Mucosa of rectum (tissue), 2 donors: Measurements from ENCODE around the gene CSNK2A2.

ENCODE experiments used
- H3K27ac ChIP-seq, 2 donors: one replicate each; pipeline ENCODE4 v1.7.0; 2013; ENCODE audit warnings: inconsistent platforms in 2 of 2, low read depth in 2 of 2, low read length in 2 of 2
- H3K27me3 ChIP-seq, 2 donors: one replicate each; pipeline ENCODE4 v1.7.0; 2013; ENCODE audit warnings: low read length in 2 of 2; ENCODE audit not compliant: control insufficient read depth in 2 of 2, insufficient read depth in 2 of 2
- H3K36me3 ChIP-seq, 2 donors: one replicate each; pipeline ENCODE4 v1.7.0; 2013; ENCODE audit warnings: low read length in 2 of 2; ENCODE audit not compliant: control insufficient read depth in 2 of 2, insufficient read depth in 2 of 2
- H3K4me1 ChIP-seq, 2 donors: one replicate each; pipeline ENCODE4 v1.7.0; 2013; ENCODE audit warnings: low read length in 2 of 2, mild to moderate bottlenecking in 1 of 2; ENCODE audit not compliant: control insufficient read depth in 2 of 2, insufficient read depth in 2 of 2
- H3K4me3 ChIP-seq, 2 donors: one replicate each; pipeline ENCODE4 v1.7.0; 2013; ENCODE audit warnings: low read length in 2 of 2
- H3K9ac ChIP-seq, 2 donors: one replicate each; pipeline ENCODE4 v1.7.0; 2013; ENCODE audit warnings: low read length in 2 of 2, low read depth in 1 of 2, mild to moderate bottlenecking in 1 of 2
- H3K9me3 ChIP-seq, 2 donors: one replicate each; pipeline ENCODE4 v1.7.0; 2013; ENCODE audit warnings: low read length in 2 of 2; ENCODE audit not compliant: control insufficient read depth in 2 of 2
- donor health status: healthy.
- donor health status: Normal muscosa, but diverticular disease.

The CSNK2A2 gene

GRCh38 chr16:58200004-58200797, 2.3 kb upstream of the CSNK2A2 start:
- H3K27ac ChIP-seq, result no peak overlapping the region
- H3K4me3 ChIP-seq, result no peak overlapping the region
- no peaks in the 10 kb centered on the region for H3K9me3 ChIP-seq
- H3K4me1 ChIP-seq, result peaks cover 10 to 12% of the 10 kb centered on the region in 2 donors
- no peak overlapping the region for H3K9ac ChIP-seq
- no peaks in the 10 kb centered on the region for H3K27me3 ChIP-seq
- peaks cover 0 to 10% of the 10 kb centered on the region in 2 donors for H3K36me3 ChIP-seq

- Histone ChIP-seq H3K9ac (no peak overlapping the region), H3K27me3 (no peaks in the 10 kb centered on the region), H3K9me3 (no peaks in the 10 kb centered on the region), H3K4me1 (peaks cover 10 to 12% of the 10 kb centered on the region in 2 donors), H3K4me3 (no peak overlapping the region), H3K27ac (no peak overlapping the region), H3K36me3 (peaks cover 2 to 23% of the 10 kb centered on the region in 2 donors)
These were observed 1.0 kb upstream of the CSNK2A2 start for GRCh38 chr16:58198803-58199411.

GRCh38 chr16:58197314-58198012, 443 bp downstream of the CSNK2A2 start:
- H3K36me3 ChIP-seq, result peaks cover 14 to 38% of the 10 kb centered on the region in 2 donors
- H3K27ac ChIP-seq, result no peak overlapping the region
- H3K4me1 ChIP-seq, result peaks cover 10 to 12% of the 10 kb centered on the region in 2 donors
- no peaks in the 10 kb centered on the region for H3K9me3 ChIP-seq
- H3K4me3 ChIP-seq, result peak overlapping the region; percentile 76 to 83
- H3K9ac ChIP-seq, result peak overlapping the region; percentile 72 to 77
- H3K27me3 ChIP-seq, result no peaks in the 10 kb centered on the region

- H3K27me3 ChIP-seq, result no peaks in the 10 kb centered on the region
- H3K4me3 ChIP-seq, result peak overlapping the region; percentile 76 to 83
- H3K9ac ChIP-seq, result peak overlapping the region; percentile 72 to 77
- H3K27ac ChIP-seq, result no peak overlapping the region
- peaks cover 10 to 12% of the 10 kb centered on the region in 2 donors for H3K4me1 ChIP-seq
- no peaks in the 10 kb centered on the region for H3K9me3 ChIP-seq
- peaks cover 17 to 43% of the 10 kb centered on the region in 2 donors for H3K36me3 ChIP-seq
These were observed 1.0 kb downstream of the CSNK2A2 start for GRCh38 chr16:58196898-58197313.

- Histone ChIP-seq H3K9me3 (no peaks in the 10 kb centered on the region), H3K27ac (no peak overlapping the region), H3K9ac (no peak overlapping the region), H3K36me3 (peaks cover 26 to 51% of the 10 kb centered on the region in 2 donors), H3K4me1 (peaks cover 10 to 12% of the 10 kb centered on the region in 2 donors), H3K27me3 (no peaks in the 10 kb centered on the region), H3K4me3 (no peak overlapping the region)
These were observed 2.1 kb downstream of the CSNK2A2 start for GRCh38 chr16:58195771-58196170.

DNA sequence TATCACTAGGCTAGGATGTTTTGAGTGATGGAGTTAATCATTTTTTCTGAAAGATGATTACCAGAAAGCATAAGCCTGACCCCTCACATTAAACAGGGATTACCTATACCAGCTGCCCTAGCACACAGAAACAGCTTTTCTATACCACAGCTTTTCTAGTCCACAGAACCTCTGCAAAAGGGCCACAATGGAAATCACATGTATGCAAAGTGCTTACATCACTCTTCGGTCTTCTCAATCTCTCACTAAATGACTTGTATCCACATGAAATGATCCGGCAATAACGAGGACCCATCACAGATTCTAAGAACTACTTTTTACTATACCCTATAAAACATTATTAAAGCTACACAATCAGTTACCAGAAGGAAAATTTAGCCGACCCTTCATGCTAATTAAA, 2.6 kb downstream of the CSNK2A2 start:
- Histone ChIP-seq H3K36me3 (peaks cover 29 to 56% of the 10 kb centered on the region in 2 donors), H3K9me3 (no peaks in the 10 kb centered on the region), H3K4me3 (no peak overlapping the region)

GRCh38 chr16:58194790-58195189, 3.1 kb downstream of the CSNK2A2 start:
- Histone ChIP-seq H3K4me3 (no peak overlapping the region), H3K36me3 (peaks cover 35 to 58% of the 10 kb centered on the region in 2 donors), H3K4me1 (peaks cover 10 to 12% of the 10 kb centered on the region in 2 donors), H3K9ac (no peak overlapping the region), H3K9me3 (no peaks in the 10 kb centered on the region), H3K27ac (no peak overlapping the region), H3K27me3 (no peaks in the 10 kb centered on the region)

More for the DNA sequence above, 2.6 kb downstream of the CSNK2A2 start:
- no peaks in the 10 kb centered on the region for H3K27me3 ChIP-seq
- H3K27ac ChIP-seq, result no peak overlapping the region
- peaks cover 10 to 12% of the 10 kb centered on the region in 2 donors for H3K4me1 ChIP-seq
- H3K9ac ChIP-seq, result no peak overlapping the region

GRCh38 chr16:58187665-58188421, 10.1 kb downstream of the CSNK2A2 start:
- H3K9ac ChIP-seq, result no peak overlapping the region
- H3K36me3 ChIP-seq, result peaks cover 61% of the 10 kb centered on the region in 2 donors
- no peaks in the 10 kb centered on the region for H3K9me3 ChIP-seq
- H3K4me1 ChIP-seq, result no peaks in the 10 kb centered on the region
- no peaks in the 10 kb centered on the region for H3K27me3 ChIP-seq
- H3K27ac ChIP-seq, result no peak overlapping the region
- no peak overlapping the region for H3K4me3 ChIP-seq

GRCh38 chr16:58187092-58187491, 10.8 kb downstream of the CSNK2A2 start:
- Histone ChIP-seq H3K9ac (no peak overlapping the region), H3K4me1 (no peaks in the 10 kb centered on the region), H3K36me3 (peaks cover 54 to 59% of the 10 kb centered on the region in 2 donors), H3K27me3 (no peaks in the 10 kb centered on the region), H3K9me3 (no peaks in the 10 kb centered on the region), H3K27ac (no peak overlapping the region), H3K4me3 (no peak overlapping the region)
